HEK293 (cell line): ENCODE results near the gene MYH11.

Experiments used
- ZNF174 ChIP-seq: fragments of 450-650 bp; formaldehyde crosslinking; IDR thresholded peaks from 2 replicates; pipeline ENCODE4 v1.5.0; 2017; ENCODE audit warnings: missing biosample characterization, mild to moderate bottlenecking, missing genetic modification characterization
- ZSCAN23 ChIP-seq: fragments of 450-650 bp; formaldehyde crosslinking; IDR thresholded peaks from 2 replicates; pipeline ENCODE4 v1.5.1; 2016; ENCODE audit warnings: missing biosample characterization, missing genetic modification characterization
- TF ChIP-seq, protein P1 (sequence below): fragments of 450-650 bp; formaldehyde crosslinking; IDR thresholded peaks from 2 replicates; pipeline ENCODE4 v1.5.1; 2016; ENCODE audit warnings: missing biosample characterization, missing genetic modification characterization

DNA sequence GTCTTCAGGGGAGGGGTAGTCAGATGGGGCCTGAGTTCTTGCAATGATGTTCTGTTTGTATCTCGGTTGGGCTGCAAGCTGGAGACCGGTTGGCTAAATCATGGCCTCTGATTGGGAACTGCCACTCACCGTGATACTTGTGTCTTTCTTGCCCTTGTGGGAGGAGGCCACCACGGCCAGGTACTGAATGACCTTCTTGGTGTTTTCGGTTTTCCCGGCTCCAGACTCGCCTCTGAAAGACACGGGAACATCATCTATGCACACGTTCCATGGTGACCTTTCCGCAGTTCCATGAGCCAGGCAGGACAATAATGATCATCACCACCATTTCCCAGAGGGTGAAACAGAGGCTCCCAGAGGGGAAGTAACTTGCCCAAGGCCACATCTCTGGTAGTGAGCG is 70.3 kb downstream of the MYH11 start:
- TF ChIP-seq ZNF174 (no peak), ZSCAN23 (tag by site-specific recombination) (no peak)
- TF ChIP-seq, protein P1, sequence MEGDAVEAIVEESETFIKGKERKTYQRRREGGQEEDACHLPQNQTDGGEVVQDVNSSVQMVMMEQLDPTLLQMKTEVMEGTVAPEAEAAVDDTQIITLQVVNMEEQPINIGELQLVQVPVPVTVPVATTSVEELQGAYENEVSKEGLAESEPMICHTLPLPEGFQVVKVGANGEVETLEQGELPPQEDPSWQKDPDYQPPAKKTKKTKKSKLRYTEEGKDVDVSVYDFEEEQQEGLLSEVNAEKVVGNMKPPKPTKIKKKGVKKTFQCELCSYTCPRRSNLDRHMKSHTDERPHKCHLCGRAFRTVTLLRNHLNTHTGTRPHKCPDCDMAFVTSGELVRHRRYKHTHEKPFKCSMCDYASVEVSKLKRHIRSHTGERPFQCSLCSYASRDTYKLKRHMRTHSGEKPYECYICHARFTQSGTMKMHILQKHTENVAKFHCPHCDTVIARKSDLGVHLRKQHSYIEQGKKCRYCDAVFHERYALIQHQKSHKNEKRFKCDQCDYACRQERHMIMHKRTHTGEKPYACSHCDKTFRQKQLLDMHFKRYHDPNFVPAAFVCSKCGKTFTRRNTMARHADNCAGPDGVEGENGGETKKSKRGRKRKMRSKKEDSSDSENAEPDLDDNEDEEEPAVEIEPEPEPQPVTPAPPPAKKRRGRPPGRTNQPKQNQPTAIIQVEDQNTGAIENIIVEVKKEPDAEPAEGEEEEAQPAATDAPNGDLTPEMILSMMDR (tag by site-specific recombination) = no peak
